Medulla oblongata (tissue), 1 donor: ENCODE results near the gene MRPS16.
A peak's percentile ranks its signal among the peaks of the same experiment; 100 is the strongest.
"Not testable (repeated sequence)": the region's sequence is repeated elsewhere in the genome, so short reads cannot be mapped to it uniquely, and the experiment has no call there.

Experiments used
- DNase-seq: peaks from one replicate; pipeline ENCODE4 v3.0.0-alpha.2; 2015; ENCODE audit errors: extremely low spot score

The MRPS16 gene

GRCh38 chr10:73252445-73253224 lies at the start of gene MRPS16:
TSS of gene MRPS16 (minus strand) at chr10:73252644. CDS start at chr10:73252482, 162 bp downstream.
- peak; percentile 98 for DNase-seq

- no peak for DNase-seq
Measured at GRCh38 chr10:73296946-73297345, 44.5 kb upstream of the MRPS16 start.

GRCh38 chr10:73293461-73293860 lies 41.0 kb upstream of the MRPS16 start:
- no peak for DNase-seq

GRCh38 chr10:73289958-73290357 lies 37.5 kb upstream of the MRPS16 start:
- no peak for DNase-seq

- DNase-seq = peak; percentile 2
Measured at GRCh38 chr10:73287441-73287840, 35.0 kb upstream of the MRPS16 start.

- DNase-seq = no peak
Measured at GRCh38 chr10:73281097-73281496, 28.7 kb upstream of the MRPS16 start.

- no peak for DNase-seq
Measured at GRCh38 chr10:73264423-73264822, 12.0 kb upstream of the MRPS16 start.

GRCh38 chr10:73263693-73264347 lies 11.4 kb upstream of the MRPS16 start:
- peak; percentile 29 for DNase-seq

GRCh38 chr10:73262880-73263555 lies 10.6 kb upstream of the MRPS16 start:
- no peak for DNase-seq

- no peak for DNase-seq
Measured at GRCh38 chr10:73262105-73262730, 9.8 kb upstream of the MRPS16 start.

GRCh38 chr10:73261362-73261995 lies 9.0 kb upstream of the MRPS16 start:
- no peak for DNase-seq

GRCh38 chr10:73258612-73259011 lies 6.2 kb upstream of the MRPS16 start:
- not testable (repeated sequence) for DNase-seq

GRCh38 chr10:73253225-73253555 lies 746 bp upstream of the MRPS16 start:
- DNase-seq = no peak

- no peak for DNase-seq
Measured at GRCh38 chr10:73251683-73252444, 580 bp downstream of the MRPS16 start.

GRCh38 chr10:73248259-73248724 lies 4.2 kb downstream of the MRPS16 start:
- no peak for DNase-seq

- no peak for DNase-seq
Measured at GRCh38 chr10:73247509-73248258, 4.8 kb downstream of the MRPS16 start.

GRCh38 chr10:73246646-73247508 lies 5.6 kb downstream of the MRPS16 start, which contains the start of gene DNAJC9:
TSS of gene DNAJC9 (minus strand) at chr10:73247255. CDS start at chr10:73247189, 66 bp downstream.
- DNase-seq = peak; percentile 94

- DNase-seq = no peak
Measured at GRCh38 chr10:73246322-73246645, 6.2 kb downstream of the MRPS16 start.

- no peak for DNase-seq
Measured at GRCh38 chr10:73244866-73245477, 7.5 kb downstream of the MRPS16 start.
